ENCODE data around the gene OASL.

Gene OASL

DNA sequence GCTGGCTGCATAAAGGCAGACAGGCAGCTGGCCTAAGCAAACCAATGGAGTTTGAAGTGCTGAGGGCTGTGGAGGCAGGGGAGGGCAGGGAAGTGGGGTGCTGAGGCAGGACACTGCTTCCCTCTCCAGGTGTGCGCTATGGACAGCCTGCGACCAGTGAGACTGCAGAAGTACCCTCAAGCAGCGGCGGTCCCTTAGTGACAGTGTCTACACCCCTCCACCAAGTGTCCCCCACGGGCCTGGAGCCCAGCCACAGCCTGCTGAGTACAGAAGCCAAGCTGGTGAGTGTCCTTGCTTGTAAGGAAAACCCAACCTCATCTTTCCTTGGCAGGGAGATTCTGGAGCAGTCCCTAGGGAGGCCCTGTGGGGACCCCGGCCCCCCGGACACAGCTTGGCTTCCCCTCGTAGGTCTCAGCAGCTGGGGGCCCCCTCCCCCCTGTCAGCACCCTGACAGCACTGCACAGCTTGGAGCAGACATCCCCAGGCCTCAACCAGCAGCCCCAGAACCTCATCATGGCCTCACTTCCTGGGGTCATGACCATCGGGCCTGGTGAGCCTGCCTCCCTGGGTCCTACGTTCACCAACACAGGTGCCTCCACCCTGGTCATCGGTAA is 42.8 kb downstream of the OASL start:
- no peak for TF ChIP-seq CTCF (IDR thresholded peaks at IDR 0.05; ENCODE audit: extremely low read depth, insufficient read depth, missing control alignments)
- DNase-seq (ENCODE audit: low spot score): no peak
- in situ Hi-C loops (cut with MboI; ENCODE audit: low pct_unique_long_range_greater_than_20kb, low sequenced_read_pairs, unreplicated experiment): no loop called here

DNA sequence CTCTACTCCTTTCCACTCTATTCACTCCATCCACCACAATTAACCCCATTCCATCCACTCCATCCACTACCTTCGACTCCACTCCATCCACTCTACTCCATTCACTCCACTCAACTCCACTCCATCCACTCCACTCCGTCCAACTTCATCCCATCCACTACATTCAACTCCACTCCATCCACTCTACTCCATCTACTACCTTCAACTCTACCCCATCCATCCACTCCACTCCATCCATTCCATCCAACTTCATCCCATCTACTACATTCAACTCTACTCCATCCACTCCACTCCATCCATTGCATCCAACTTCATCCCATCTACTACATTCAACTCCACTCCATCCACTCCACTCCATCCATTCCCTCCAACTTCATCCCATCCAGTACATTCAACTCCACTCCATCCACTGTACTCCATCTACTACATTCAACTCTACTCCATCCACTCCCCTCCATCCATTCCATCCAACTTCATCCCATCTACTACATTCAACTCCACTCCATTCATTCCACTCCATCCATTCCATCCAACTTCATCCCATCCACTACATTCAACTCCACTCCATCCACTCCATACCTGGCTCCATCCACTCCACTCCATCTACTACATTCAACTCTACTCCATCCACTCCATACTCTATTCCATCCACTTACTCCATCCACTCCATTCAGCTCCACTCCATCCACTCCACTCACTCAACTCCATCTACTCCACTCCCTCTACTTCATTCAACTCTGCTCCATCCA is 44.3 kb downstream of the OASL start:
- in situ Hi-C loops (cut with MboI; ENCODE audit: low pct_unique_long_range_greater_than_20kb, low sequenced_read_pairs, unreplicated experiment): no loop called here
- no peak for TF ChIP-seq CTCF (IDR thresholded peaks at IDR 0.05; ENCODE audit: extremely low read depth, insufficient read depth, missing control alignments)

GRCh38 chr12:120994059-120994458 is 45.0 kb downstream of the OASL start:
- TF ChIP-seq CTCF (IDR thresholded peaks at IDR 0.05; ENCODE audit: extremely low read depth, insufficient read depth, missing control alignments): no peak
- in situ Hi-C loops (cut with MboI; ENCODE audit: low pct_unique_long_range_greater_than_20kb, low sequenced_read_pairs, unreplicated experiment): no loop called here
- no peak for DNase-seq (ENCODE audit: low spot score)

More for the DNA sequence above, 44.3 kb downstream of the OASL start:
- DNase-seq (ENCODE audit: low spot score): no peak

GRCh38 chr12:120993496-120993895 is 45.5 kb downstream of the OASL start:
- in situ Hi-C loops (cut with MboI; ENCODE audit: low pct_unique_long_range_greater_than_20kb, low sequenced_read_pairs, unreplicated experiment): no loop called here
- TF ChIP-seq CTCF (IDR thresholded peaks at IDR 0.05; ENCODE audit: extremely low read depth, insufficient read depth, missing control alignments): no peak
- DNase-seq (ENCODE audit: low spot score): no peak

DNA sequence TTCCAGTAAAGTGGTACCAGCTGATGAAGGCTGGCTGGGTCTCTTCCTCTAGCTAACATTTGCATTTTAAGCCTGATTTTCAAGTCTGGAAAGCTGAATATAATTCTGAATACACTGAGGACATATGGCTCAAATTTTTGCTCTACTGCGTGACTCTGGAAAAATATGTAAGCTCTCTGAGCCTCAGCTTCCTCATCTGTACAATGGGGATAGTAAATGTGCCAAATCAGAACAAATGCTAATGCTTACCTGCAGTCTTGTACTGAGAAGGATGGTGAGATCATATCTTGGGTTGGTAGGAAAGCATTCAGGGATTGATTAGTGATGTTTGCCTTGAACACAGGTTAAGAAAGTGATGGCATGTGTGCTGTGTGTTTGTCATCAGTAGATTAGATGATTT is 46.1 kb downstream of the OASL start:
- TF ChIP-seq CTCF (IDR thresholded peaks at IDR 0.05; ENCODE audit: extremely low read depth, insufficient read depth, missing control alignments): no peak
- DNase-seq (ENCODE audit: low spot score): no peak
- in situ Hi-C loops (cut with MboI; ENCODE audit: low pct_unique_long_range_greater_than_20kb, low sequenced_read_pairs, unreplicated experiment): no loop called here

DNA sequence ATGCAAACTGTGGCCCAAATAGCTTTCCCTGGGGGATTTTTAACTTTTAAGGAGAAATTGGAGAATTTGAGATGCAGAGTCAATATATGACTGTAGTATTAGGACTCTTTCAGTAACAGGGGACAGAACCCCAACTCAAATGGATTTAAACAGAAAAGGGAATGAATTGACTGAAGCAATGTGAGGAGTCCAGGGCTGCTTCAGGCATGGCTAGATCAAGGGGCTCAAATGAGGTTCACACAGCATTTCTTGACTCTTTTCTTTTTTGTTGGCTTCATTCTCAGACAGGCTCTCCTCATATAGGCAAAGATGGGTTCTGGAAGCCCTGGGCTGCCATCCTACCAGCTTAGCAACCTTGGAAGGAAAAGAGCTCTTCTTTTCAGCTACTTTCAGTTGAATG is 47.1 kb downstream of the OASL start:
- no peak for DNase-seq (ENCODE audit: low spot score)
- in situ Hi-C loops (cut with MboI; ENCODE audit: low pct_unique_long_range_greater_than_20kb, low sequenced_read_pairs, unreplicated experiment): no loop called here
- TF ChIP-seq CTCF (IDR thresholded peaks at IDR 0.05; ENCODE audit: extremely low read depth, insufficient read depth, missing control alignments): no peak

Data from GM13977 (cell line).